HG03135 (cell line): Measurements from ENCODE around the gene TAF8.

Experiments used
- ATAC-seq: cut with Tn5 transposase; IDR thresholded peaks from one replicate; pipeline ENCODE4 v1.9.1; 2021; ENCODE audit warnings: mild to moderate bottlenecking, moderate library complexity; ENCODE audit not compliant: unreplicated experiment

TAF8 gene

DNA sequence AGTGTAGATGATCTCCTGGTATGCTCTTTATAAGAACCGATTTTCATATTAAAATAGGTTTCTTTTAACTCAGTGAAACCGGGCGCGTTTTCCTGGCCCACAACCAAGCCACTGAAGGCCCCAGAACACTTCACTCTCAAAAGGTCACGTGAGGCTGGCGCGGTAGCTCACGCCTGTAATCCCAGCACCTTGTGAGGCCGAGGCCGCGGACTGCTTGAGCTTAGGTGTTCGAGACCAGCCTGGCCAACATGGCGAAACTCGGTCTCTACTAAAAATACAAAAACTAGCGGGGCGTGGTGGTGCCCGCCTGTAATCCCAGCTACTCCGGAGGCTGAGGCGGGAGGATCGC is 402 bp upstream of the TAF8 start:
- no peak for ATAC-seq

DNA sequence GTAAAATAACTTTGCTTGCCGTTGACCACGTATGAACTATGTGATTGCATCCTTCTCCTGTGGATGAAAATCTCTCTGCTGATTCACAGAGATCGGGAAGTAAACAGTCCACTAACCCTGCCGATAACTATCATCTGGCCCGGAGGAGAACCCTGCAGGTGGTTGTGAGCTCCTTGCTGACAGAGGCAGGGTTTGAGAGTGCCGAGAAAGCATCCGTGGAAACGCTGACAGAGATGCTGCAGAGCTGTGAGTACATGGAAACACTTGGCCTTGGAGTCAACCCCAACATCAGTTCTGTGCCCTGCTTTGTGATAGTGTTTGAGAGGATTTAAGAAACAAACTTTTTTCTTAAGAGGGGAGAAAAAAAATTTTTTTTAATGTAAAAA is 937 bp downstream of the TAF8 start:
- ATAC-seq: no peak

DNA sequence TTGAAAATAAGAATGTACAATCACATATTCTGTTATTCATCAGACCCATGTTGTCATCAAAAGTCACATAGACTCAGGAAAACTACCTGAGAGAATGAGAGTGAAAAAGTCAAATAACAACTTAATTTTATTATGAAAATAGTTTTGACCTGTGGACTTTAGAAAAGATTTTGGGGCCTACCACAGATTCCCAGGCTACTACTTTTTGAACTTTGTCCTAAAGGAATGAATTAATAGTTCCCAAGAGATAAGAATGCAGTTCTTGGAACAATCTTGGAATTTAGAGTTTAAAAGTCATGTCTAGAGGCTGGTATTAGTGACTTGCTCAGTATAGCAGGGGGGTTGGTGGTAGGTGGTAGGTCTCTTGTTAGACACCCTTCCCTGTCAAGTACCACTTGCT is 3.3 kb downstream of the TAF8 start:
- ATAC-seq: no peak

DNA sequence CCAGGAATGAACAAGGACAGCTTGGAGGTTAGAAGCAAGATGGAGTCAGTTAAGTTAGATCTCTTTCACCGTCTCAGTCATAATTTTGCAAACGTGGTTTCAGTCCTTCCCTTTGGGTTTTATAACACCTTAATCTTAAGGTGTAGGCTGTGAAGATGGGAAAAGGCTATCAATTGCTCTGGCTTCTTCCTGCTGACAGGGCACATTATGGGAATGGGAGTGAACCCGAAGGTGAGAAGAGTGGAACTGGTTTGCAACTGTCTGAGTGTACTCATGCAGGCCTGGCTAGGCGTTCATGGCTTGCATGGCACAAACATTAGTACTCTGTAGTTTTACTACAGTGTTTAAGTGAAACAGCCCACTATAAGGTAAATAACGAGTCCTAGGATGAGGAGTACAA is 9.4 kb downstream of the TAF8 start:
- no peak for ATAC-seq

- ATAC-seq: no peak
Measured at GRCh38 chr6:42066156-42066675, 15.9 kb downstream of the TAF8 start.

GRCh38 chr6:42068173-42068572 is 17.8 kb downstream of the TAF8 start:
- no peak for ATAC-seq

GRCh38 chr6:42068872-42069522 is 18.7 kb downstream of the TAF8 start:
- no peak for ATAC-seq

DNA sequence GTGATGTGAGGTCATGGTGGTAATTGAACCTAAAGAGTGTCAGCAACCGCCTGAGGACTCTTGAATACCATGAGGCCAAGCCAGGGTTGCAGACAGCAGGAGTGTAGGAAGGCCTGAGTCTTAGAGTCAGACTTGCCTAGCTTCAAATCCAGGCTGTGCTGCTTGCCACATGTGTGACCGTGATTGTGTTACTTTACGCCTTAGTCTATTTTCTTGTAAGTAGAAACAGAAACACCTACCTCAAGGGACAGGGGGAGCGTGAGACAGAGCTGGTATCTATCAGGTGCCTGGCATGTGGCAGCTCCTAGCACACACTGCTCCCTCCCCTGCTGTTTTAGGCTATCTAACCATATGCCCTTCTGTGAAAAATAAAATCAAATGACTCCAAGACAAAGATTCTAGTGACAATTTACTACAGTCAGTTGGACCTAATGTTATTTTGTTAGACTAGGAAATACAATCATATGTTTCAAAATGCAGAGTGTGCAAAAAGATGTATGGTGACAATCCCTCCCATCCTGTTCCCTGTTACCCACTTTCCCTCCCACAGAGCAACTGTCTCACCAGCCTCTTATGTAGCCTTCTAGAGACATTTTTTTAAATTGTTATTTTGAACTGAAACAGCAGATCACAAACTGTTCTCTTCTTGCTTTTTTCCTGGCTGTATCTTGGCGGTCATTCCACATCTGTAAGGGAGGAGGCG is 21.7 kb downstream of the TAF8 start:
- no peak for ATAC-seq

DNA sequence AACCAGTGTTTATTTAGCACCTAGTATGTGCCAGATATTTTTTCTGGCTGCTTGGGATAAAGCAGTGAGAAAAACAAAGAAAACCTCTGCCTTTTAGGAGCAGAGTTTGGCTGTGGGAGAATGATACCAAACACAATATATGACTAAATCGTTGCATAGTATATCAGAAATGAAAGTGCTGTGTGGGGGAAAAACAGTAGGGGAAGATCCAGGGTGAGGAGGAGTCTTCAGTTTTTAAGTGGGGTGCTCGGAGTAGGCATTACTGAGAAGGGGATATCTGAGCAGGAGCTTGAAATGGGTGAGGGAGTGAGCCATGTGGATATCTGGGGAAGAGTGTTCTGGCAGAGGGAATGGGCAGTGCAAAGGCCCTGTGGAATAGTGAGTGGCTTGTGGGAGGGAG is 23.0 kb downstream of the TAF8 start:
- no peak for ATAC-seq

- ATAC-seq: no peak
Measured at GRCh38 chr6:42075159-42075838, 25.0 kb downstream of the TAF8 start.

GRCh38 chr6:42078386-42078785 is 28.1 kb downstream of the TAF8 start:
- ATAC-seq: no peak

DNA sequence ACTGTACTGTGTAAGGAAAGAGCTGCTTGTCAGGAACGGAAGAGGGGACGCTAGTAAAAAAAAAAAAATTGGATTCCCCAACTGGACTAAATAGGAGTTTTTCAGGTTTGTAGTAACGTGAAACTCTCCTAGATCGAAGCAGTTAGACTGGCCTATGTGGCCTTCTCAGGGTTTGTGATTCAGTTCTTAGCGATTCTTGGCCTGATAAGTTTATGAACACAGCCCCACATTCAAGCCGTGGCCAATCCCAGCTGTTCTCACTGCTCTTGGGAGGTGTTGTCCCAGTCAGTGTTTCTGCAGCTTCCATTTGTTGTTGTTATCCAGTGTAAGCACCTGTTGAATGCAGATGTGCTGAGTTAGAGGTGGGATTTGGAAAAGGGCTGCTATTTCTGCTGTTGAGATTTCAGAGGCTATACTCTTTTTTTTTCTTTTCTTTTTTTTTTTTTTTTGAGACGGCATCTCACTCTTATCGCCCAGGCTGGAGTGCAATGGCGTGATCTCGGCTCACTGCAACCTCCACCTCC is 29.7 kb downstream of the TAF8 start:
- ATAC-seq: no peak

GRCh38 chr6:42083530-42083929 is 33.2 kb downstream of the TAF8 start:
- ATAC-seq: no peak

DNA sequence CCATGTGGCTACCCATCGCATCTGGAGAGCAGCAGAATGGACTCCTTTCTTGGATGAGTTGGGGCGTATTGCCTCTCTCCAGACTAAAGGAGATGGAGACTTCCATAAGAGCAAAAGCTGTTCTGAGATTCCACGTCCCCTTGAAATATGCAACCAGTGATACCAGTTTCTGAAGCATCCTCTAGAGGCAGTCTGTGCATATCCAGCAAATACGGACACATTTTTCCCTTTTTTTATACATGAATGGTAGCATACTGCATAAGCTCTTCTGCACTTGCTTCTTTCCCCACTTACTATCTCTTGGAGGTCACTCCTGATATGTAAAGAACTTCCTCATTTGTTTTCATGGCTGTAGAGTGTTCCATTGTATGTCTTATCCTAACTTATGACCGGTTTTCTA is 34.6 kb downstream of the TAF8 start:
- ATAC-seq: no peak

- no peak for ATAC-seq
Measured at GRCh38 chr6:42086046-42087035, 36.0 kb downstream of the TAF8 start.

GRCh38 chr6:42088101-42088591 is 37.8 kb downstream of the TAF8 start:
- no peak for ATAC-seq

DNA sequence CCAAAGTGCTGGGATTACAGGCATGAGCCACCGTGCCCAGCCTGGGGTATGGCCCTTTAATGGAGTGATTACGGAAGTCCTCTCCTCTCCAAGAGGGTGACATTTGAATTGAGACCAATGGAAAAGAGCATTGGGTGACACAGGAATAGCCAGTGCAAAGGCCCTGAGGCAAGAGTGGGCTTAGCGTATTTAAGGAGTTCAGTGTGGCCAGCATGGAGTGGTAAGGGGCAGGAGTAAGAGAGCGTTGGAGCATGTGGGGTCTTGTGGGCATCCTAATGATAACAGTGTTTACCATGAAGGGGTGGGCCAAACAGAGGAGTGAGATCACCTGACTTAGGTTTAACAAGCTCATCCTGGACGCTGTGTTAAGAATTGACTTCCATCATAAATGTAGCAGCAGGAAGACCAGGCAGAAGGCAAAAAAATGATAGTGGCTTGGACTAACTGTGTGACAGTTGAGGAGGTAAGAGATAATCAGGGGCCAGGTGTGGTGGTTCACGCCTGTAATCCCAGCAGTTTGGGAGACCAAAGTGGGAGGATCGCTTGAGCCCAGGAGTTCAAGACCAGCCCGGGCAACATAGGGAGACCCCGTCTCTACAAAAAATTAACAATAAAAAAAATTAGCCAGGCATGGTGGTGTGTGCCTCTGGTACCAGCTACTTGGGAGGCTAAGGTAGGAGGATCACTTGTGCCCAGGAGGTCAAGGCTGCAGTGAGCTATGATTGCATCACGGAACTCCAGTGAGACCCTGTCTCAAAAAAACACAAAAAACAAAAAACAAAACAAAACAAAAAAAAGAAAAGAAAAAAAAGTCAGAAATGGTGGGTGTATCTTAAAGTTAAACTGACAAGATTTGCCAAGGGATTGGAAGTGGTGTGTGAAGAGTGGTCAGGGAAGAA is 40.7 kb downstream of the TAF8 start:
- ATAC-seq: no peak

- no peak for ATAC-seq
Measured at GRCh38 chr6:42091718-42092023, 41.3 kb downstream of the TAF8 start.

DNA sequence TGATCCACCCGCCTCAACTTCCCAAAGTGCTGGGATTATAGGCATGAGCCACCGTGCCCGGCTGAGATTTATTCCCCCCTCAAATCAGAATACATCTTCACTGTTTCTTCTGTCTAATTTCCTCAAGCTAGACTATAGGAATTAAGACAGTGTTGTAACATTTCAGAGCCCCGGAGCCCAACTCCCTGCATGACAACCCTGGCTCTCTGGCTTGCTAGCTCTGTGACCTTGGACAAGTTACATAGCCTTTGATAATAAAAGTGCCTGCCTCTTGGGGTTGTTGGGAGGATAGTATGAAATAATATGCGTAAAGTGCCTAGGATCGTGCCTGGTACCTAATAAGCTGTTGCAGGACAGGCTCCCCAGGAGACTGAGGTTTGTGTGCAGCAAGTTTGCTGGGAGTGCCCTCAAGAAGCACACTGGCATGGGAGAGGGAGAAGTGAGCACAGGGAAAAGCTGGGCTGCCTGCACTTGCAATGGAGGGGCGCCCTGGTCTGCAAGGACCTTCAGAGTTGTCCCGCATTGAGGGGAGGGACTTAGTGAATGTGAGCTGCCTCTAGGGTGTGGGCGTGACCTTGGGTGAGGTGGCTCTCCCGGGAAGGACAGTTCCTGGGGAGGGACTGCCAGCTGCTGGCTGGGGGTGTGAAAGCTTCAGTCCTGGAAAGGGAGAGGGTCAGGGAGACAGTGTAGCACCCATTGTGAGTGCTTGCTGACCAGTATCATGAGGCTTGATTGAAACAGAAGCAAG is 43.4 kb downstream of the TAF8 start:
- ATAC-seq: no peak
